Measurements from ENCODE around the gene ME3.

GRCh38 chr11:86608251-86608799 lies 64.1 kb downstream of the ME3 start:
- TF ChIP-seq CTCF (IDR thresholded peaks at IDR 0.05) (peak; percentile 66; the same call in 1 of the 2 replicates), SMAD3 (CRISPR knock-in tag; IDR thresholded peaks at IDR 0.05; ENCODE audit: borderline replicate concordance) (no peak), JUN (CRISPR knock-in tag; IDR thresholded peaks at IDR 0.05) (no peak)
